H1 (cell line): Measurements from ENCODE around the gene SPRING1. TPM values are rescaled to one million over a fixed set of nuclear protein-coding genes. Genes with fewer than 3 reads are reported as not detected.

ENCODE experiments used
- CTCF ChIA-PET: fragments of 300-600 bp; sonication (Branson Sonifier 250); formaldehyde crosslinking; loops from one replicate; lab custom pipeline; 2021; ENCODE audit not compliant: partially characterized antibody; lab: Charles Lee
- POLR2A ChIA-PET: fragments of 300-600 bp; sonication (Branson Sonifier 250); formaldehyde crosslinking; loops from one replicate; lab custom pipeline; 2021; ENCODE audit warnings: inconsistent platforms; ENCODE audit not compliant: partially characterized antibody; lab: Charles Lee
- DNase-seq, 2 experiments: peaks; one replicate each; pipeline versions ENCODE4 v3.0.0 to v3.0.0-alpha.2; 2010 to 2022; ENCODE audit warnings: low spot score in 2 of 2, low read depth in 1 of 2, mixed read lengths in 1 of 2
- FAIRE-seq: peaks from 2 replicates; lab custom pipeline; 2011; peaks lifted over from hg19 to GRCh38; lab: Jason Lieb, UNC
- H2AFZ ChIP-seq: 2 replicates; pipeline ENCODE4 v1.8.1; 2012; ENCODE audit warnings: low read length, inconsistent platforms
- H2AK5ac ChIP-seq: 2 replicates; pipeline ENCODE4 v1.6.1; 2013; ENCODE audit warnings: low read depth, low read length
- H2BK120ac ChIP-seq: replicated peaks from 2 replicates; pipeline ENCODE3; 2013; ENCODE audit warnings: low read depth, low read length, inconsistent platforms
- H2BK12ac ChIP-seq: 2 replicates; pipeline ENCODE4 v1.6.1; 2013; ENCODE audit warnings: low read depth, low read length
- H2BK15ac ChIP-seq: 2 replicates; pipeline ENCODE4 v1.6.1; 2013; ENCODE audit warnings: low read length
- H2BK20ac ChIP-seq: 2 replicates; pipeline ENCODE4 v1.6.1; 2013; ENCODE audit warnings: low read length
- H2BK5ac ChIP-seq: 2 replicates; pipeline ENCODE4 v1.6.1; 2013; ENCODE audit warnings: low read depth, low read length
- H3K14ac ChIP-seq: 2 replicates; pipeline ENCODE4 v1.6.1; 2013; ENCODE audit warnings: inconsistent platforms; ENCODE audit not compliant: insufficient read length
- H3K18ac ChIP-seq: 2 replicates; pipeline ENCODE4 v1.6.1; 2013; ENCODE audit warnings: low read length; ENCODE audit errors: extremely low read depth
- H3K23ac ChIP-seq: 2 replicates; pipeline ENCODE4 v1.6.1; 2013; ENCODE audit warnings: inconsistent platforms; ENCODE audit not compliant: insufficient read length
- H3K23me2 ChIP-seq: 2 replicates; pipeline ENCODE4 v1.6.1; 2013; ENCODE audit warnings: low read depth, low read length
- H3K27ac ChIP-seq: 2 replicates; pipeline ENCODE4 v1.6.1; 2011; ENCODE audit warnings: low read depth, low read length, inconsistent platforms
- H3K27me3 ChIP-seq, 4 experiments: replicated peaks in 1 of 4; 1 replicate in 1 of 4; 2 replicates in 3 of 4; pipeline versions ENCODE4 v1.6.1 to v1.8.1; 2011 to 2013; ENCODE audit warnings: low read length in 3 of 4, mild to moderate bottlenecking in 3 of 4, inconsistent platforms in 2 of 4, mixed read lengths in 2 of 4, moderate library complexity in 1 of 4; ENCODE audit not compliant: control insufficient read depth in 3 of 4, insufficient read depth in 3 of 4; ENCODE audit errors: extremely low read depth in 1 of 4
- H3K36me3 ChIP-seq, 4 experiments: 2 replicates each; pipeline versions ENCODE4 v1.6.1 to v1.8.1; 2011 to 2013; ENCODE audit warnings: mild to moderate bottlenecking in 4 of 4, low read length in 3 of 4, moderate library complexity in 2 of 4, control low read depth in 1 of 4, inconsistent platforms in 1 of 4; ENCODE audit not compliant: insufficient read depth in 4 of 4, control insufficient read depth in 2 of 4
- H3K4ac ChIP-seq: replicated peaks from 2 replicates; pipeline ENCODE3; 2013; ENCODE audit warnings: low read length, low read depth, mixed read lengths, inconsistent platforms; ENCODE audit not compliant: insufficient read length
- H3K4me1 ChIP-seq, 4 experiments: replicated peaks in 1 of 4; 1 replicate in 1 of 4; 2 replicates in 3 of 4; pipeline versions ENCODE4 v1.6.1 to v1.8.1; 2011 to 2013; ENCODE audit warnings: low read length in 3 of 4, inconsistent platforms in 2 of 4, mixed read lengths in 1 of 4; ENCODE audit not compliant: insufficient read depth in 4 of 4, control insufficient read depth in 3 of 4
- H3K4me2 ChIP-seq, 2 experiments: 2 replicates each; pipeline versions ENCODE4 v1.6.1 to v1.8.1; 2011 to 2013; ENCODE audit warnings: low read depth in 2 of 2, low read length in 2 of 2, control low read depth in 1 of 2, inconsistent platforms in 1 of 2, mild to moderate bottlenecking in 1 of 2; ENCODE audit not compliant: insufficient read depth in 1 of 2
- H3K4me3 ChIP-seq, 4 experiments: fragments of 200-600, 300-600 bp in 1 of 4; sonication (generic), shearing (Covaris generic), sonication (Bioruptor Twin) in 1 of 4; 2 replicates each; pipeline versions ENCODE4 v1.5.1 to v1.8.1; 2011 to 2016; ENCODE audit warnings: low read length in 4 of 4, low read depth in 3 of 4, control low read depth in 2 of 4, inconsistent platforms in 2 of 4, mild to moderate bottlenecking in 2 of 4, mixed read lengths in 1 of 4, moderate library complexity in 1 of 4; ENCODE audit not compliant: insufficient read depth in 2 of 4; ENCODE audit errors: extremely low read depth in 1 of 4
- H3K56ac ChIP-seq: replicated peaks from 2 replicates; pipeline ENCODE3; 2013; ENCODE audit warnings: low read depth, mild to moderate bottlenecking, mixed read lengths, low read length, inconsistent platforms; ENCODE audit not compliant: insufficient read length
- H3K79me1 ChIP-seq: 2 replicates; pipeline ENCODE4 v1.6.1; 2013; ENCODE audit warnings: low read depth, low read length, control low read depth
- H3K79me2 ChIP-seq, 2 experiments: 2 replicates each; pipeline versions ENCODE4 v1.6.1 to v1.8.1; 2012 to 2013; ENCODE audit warnings: low read length in 2 of 2, mild to moderate bottlenecking in 2 of 2, inconsistent platforms in 1 of 2; ENCODE audit not compliant: insufficient read depth in 2 of 2, control insufficient read depth in 1 of 2
- H3K9ac ChIP-seq, 4 experiments: replicated peaks in 1 of 4; 1 replicate in 1 of 4; 2 replicates in 3 of 4; pipeline versions ENCODE4 v1.6.1 to v1.8.1; 2011 to 2013; ENCODE audit warnings: low read depth in 3 of 4, low read length in 3 of 4, control low read depth in 2 of 4, mild to moderate bottlenecking in 2 of 4, moderate library complexity in 2 of 4, inconsistent platforms in 1 of 4; ENCODE audit errors: extremely low read depth in 1 of 4
- H3K9me3 ChIP-seq, 2 experiments: 2 replicates each; pipeline versions ENCODE4 v1.6.1 to v1.8.1; 2012 to 2013; ENCODE audit warnings: mild to moderate bottlenecking in 2 of 2, moderate library complexity in 2 of 2, control low read depth in 1 of 2, inconsistent platforms in 1 of 2, low read depth in 1 of 2, low read length in 1 of 2, mixed read lengths in 1 of 2; ENCODE audit not compliant: insufficient read depth in 2 of 2
- H4K20me1 ChIP-seq, 2 experiments: replicated peaks in 1 of 2; 2 replicates each; pipeline versions ENCODE3 to v1.8.1; 2011 to 2013; ENCODE audit warnings: inconsistent platforms in 2 of 2, low read length in 2 of 2, mild to moderate bottlenecking in 1 of 2; ENCODE audit not compliant: insufficient read depth in 2 of 2, control insufficient read depth in 1 of 2
- H4K5ac ChIP-seq: 2 replicates; pipeline ENCODE4 v1.6.1; 2013; ENCODE audit warnings: low read length, low read depth, mixed read lengths, inconsistent platforms; ENCODE audit not compliant: insufficient read length
- H4K8ac ChIP-seq: 2 replicates; pipeline ENCODE4 v1.8.0; 2013; ENCODE audit warnings: mild to moderate bottlenecking, moderate library complexity, low read length, inconsistent platforms; ENCODE audit not compliant: insufficient read depth; ENCODE audit errors: extremely low read depth
- H4K91ac ChIP-seq: replicated peaks from 2 replicates; pipeline ENCODE3; 2013; ENCODE audit warnings: low read length, mixed read lengths, inconsistent platforms; ENCODE audit not compliant: insufficient read length
- FOSL1 ChIP-seq: IDR thresholded peaks from 2 replicates; pipeline ENCODE4 v1.6.1; 2011; ENCODE audit warnings: mild to moderate bottlenecking, low read depth, low read length, moderate library complexity; ENCODE audit not compliant: insufficient read depth
- GABPA ChIP-seq: IDR thresholded peaks from 2 replicates; pipeline ENCODE4 v1.6.1; 2011; ENCODE audit warnings: mild to moderate bottlenecking, low read length, moderate library complexity, borderline replicate concordance; ENCODE audit not compliant: insufficient read depth
- KDM5A ChIP-seq: fragments of 200-600 bp; IDR thresholded peaks from 2 replicates; pipeline ENCODE4 v1.7.1; 2012; ENCODE audit warnings: mild to moderate bottlenecking, low read length, inconsistent platforms, mixed read lengths
- RFX5 ChIP-seq: IDR thresholded peaks from 2 replicates; pipeline ENCODE4 v1.6.1; 2011; ENCODE audit warnings: low read depth, low read length, improper control_type of control experiment, borderline replicate concordance
- RXRA ChIP-seq: IDR thresholded peaks from 2 replicates; pipeline ENCODE4 v1.6.1; 2011; ENCODE audit warnings: low read depth, mild to moderate bottlenecking, low read length, moderate library complexity; ENCODE audit not compliant: insufficient read depth
- SIX5 ChIP-seq: IDR thresholded peaks from 2 replicates; pipeline ENCODE4 v1.6.1; 2011; ENCODE audit warnings: mild to moderate bottlenecking, low read depth, low read length
- SRF ChIP-seq: IDR thresholded peaks from 2 replicates; pipeline ENCODE4 v1.6.1; 2011; ENCODE audit warnings: mild to moderate bottlenecking, low read depth, low read length, moderate library complexity
- YY1 ChIP-seq: IDR thresholded peaks from 2 replicates; pipeline ENCODE4 v1.6.1; 2011; ENCODE audit warnings: low read depth, mild to moderate bottlenecking, low read length
- polyA plus RNA-seq, 7 experiments: library from polyadenylated mRNA; depleted of rRNA in 3 of 7; stranded (reverse) in 5 of 7; unstranded in 2 of 7; fragments of >200 nt in 5 of 7; fragments of 200-250 nt in 2 of 7; gene quantifications; 1 replicate in 5 of 7; 2 replicates in 1 of 7; 4 replicates in 1 of 7; pipeline versions ENCODE4 v1.2.1 to v1.2.3, GENCODE V29; 2011 to 2013; ENCODE audit warnings: missing spikeins in 2 of 7, mixed read lengths in 2 of 7
- total RNA-seq: library from RNA; stranded (reverse); fragmentation: NEBNext Ultra II Directional; extraction: Animal tissue kit (Norgen Biotek cat#: 25700); gene quantifications from 2 replicates; pipeline ENCODE4 v1.2.1, GENCODE V29; 2021

The SPRING1 gene
- total and polyA plus RNA-seq, 2 of the 8 experiments (the other 6 are each of a cell fraction or from before 2014, with no cell fraction given), result 14.3 to 46.5 TPM

- Histone ChIP-seq H3K27me3 (no peaks in the 10 kb centered on the region), H4K8ac (no peak overlapping the region), H3K56ac (no peak overlapping the region), H2BK5ac (no peak overlapping the region), H4K5ac (no peak overlapping the region), H3K14ac (no peak overlapping the region), H3K4ac (no peak overlapping the region), H4K91ac (no peak overlapping the region), H2AFZ (no peak overlapping the region), H3K36me3 (peaks cover 0 to 27% (median 3%) of the 10 kb centered on the region in 4 experiments; a peak in 5 of 8 replicates), H3K18ac (no peak overlapping the region), H3K79me1 (no peaks in the 10 kb centered on the region), H2BK12ac (no peak overlapping the region), H2BK15ac (no peak overlapping the region), H3K79me2 (peaks cover 0 to 21% of the 10 kb centered on the region in 2 experiments; a peak in 2 of 4 replicates), H4K20me1 (peaks cover 7 to 9% of the 10 kb centered on the region in 2 experiments), H3K4me3 (no peak overlapping the region), H2BK120ac (no peak overlapping the region), H3K4me1 (peaks cover 0 to 8% (median 4%) of the 10 kb centered on the region in 4 experiments; a peak in 5 of 7 replicates), H2BK20ac (no peak overlapping the region), H3K23ac (no peak overlapping the region), H3K23me2 (no peaks in the 10 kb centered on the region), H3K27ac (no peak overlapping the region), H3K9me3 (no peaks in the 10 kb centered on the region), H3K4me2 (no peak overlapping the region), H3K9ac (no peak overlapping the region), H2AK5ac (no peak overlapping the region)
- TF ChIP-seq RFX5 (no peak), KDM5A (no peak), YY1 (no peak), GABPA (no peak), SIX5 (no peak), RXRA (no peak), FOSL1 (no peak), SRF (no peak)
- FAIRE-seq (no peak), DNase-seq (no peak)
- POLR2A ChIA-PET, result interaction anchor here (1.2 kb wide), 1 partner anchor 14 kb away, joined by 3 read pairs; no protein-coding TSS in a partner anchor
- CTCF ChIA-PET, result interaction anchor here (0.6 to 3.1 kb wide), 5 partner anchors 13 to 666 kb away, joined by 3 to 12 read pairs (median 3); no protein-coding TSS in a partner anchor
Observed at GRCh38 chr12:116722245-116722644, 15.6 kb downstream of the SPRING1 start.
